HepG2 (cell line): ENCODE data around the gene WDR81. TPM values are rescaled to one million over a fixed set of nuclear protein-coding genes. Genes with fewer than 3 reads are reported as not detected.

ENCODE experiments used
- ATAC-seq: fragments of 200-7000 bp; cut with Tn5 transposase; 3 replicates; pipeline ENCODE4 v1.9.1; 2020; ENCODE audit warnings: mild to moderate bottlenecking, moderate library complexity
- BruUV-seq: library from RNA; stranded (reverse); fragments of 400-500 nt; replicated peaks from 2 replicates; lab custom pipeline; 2021; lab: Mats Ljungman, UMichigan
- CTCF ChIA-PET: fragments of 300-600 bp; formaldehyde crosslinking; extraction: SDS; loops from one replicate; lab custom pipeline; 2021; ENCODE audit warnings: low total read pairs, inconsistent platforms, low intra/inter-chr PET ratio; lab: Yijun Ruan, JAX
- POLR2A ChIA-PET: fragments of 350-600 bp; sonication (Branson Sonifier 250); formaldehyde crosslinking; loops from one replicate; lab custom pipeline; 2020; ENCODE audit warnings: antibody characterized with exemption, inconsistent platforms; lab: Yijun Ruan, JAX
- DNase-seq: peaks from one replicate; pipeline ENCODE4 v3.0.0-alpha.2; 2015; ENCODE audit warnings: low spot score
- FAIRE-seq: peaks from 3 replicates; lab custom pipeline; 2011; peaks lifted over from hg19 to GRCh38; lab: Jason Lieb, UNC
- H2AFZ ChIP-seq: one replicate; pipeline ENCODE4 v1.6.1; 2011; ENCODE audit warnings: low read length, inconsistent platforms
- H3K27ac ChIP-seq: fragments of 300-600 bp; 3 replicates; pipeline ENCODE4 v1.8.0; 2011; ENCODE audit warnings: mixed run types, mild to moderate bottlenecking, mixed read lengths, low read length, inconsistent platforms; ENCODE audit not compliant: insufficient read depth; ENCODE audit errors: extremely low read length
- H3K27me3 ChIP-seq, 2 experiments: fragments of 200-600 bp in 1 of 2; 2 replicates in 1 of 2; 3 replicates in 1 of 2; pipeline versions ENCODE4 v1.6.0 to v1.8.0; 2011; ENCODE audit warnings: low read length in 2 of 2, mild to moderate bottlenecking in 2 of 2, moderate library complexity in 2 of 2, inconsistent platforms in 1 of 2; ENCODE audit not compliant: insufficient read depth in 2 of 2, control insufficient read depth in 1 of 2
- H3K36me3 ChIP-seq, 2 experiments: fragments of 200-600 bp in 1 of 2; replicated peaks in 1 of 2; 2 replicates in 1 of 2; 3 replicates in 1 of 2; pipeline versions ENCODE4 v1.5.1 to v1.8.0; 2011; ENCODE audit warnings: low read length in 2 of 2, inconsistent platforms in 1 of 2; ENCODE audit not compliant: insufficient read depth in 2 of 2, control insufficient read depth in 1 of 2
- H3K4me1 ChIP-seq: 2 replicates; pipeline ENCODE4 v1.5.1; 2012; ENCODE audit warnings: low read length, inconsistent platforms; ENCODE audit not compliant: insufficient read depth
- H3K4me2 ChIP-seq: 2 replicates; pipeline ENCODE4 v1.6.0; 2011; ENCODE audit warnings: low read depth, low read length, inconsistent platforms
- H3K4me3 ChIP-seq, 3 experiments: fragments of 200-600 bp in 1 of 3; sonication (generic), shearing (Covaris generic) in 1 of 3; replicated peaks in 1 of 3; 2 replicates each; pipeline ENCODE4 v1.5.1; 2011 to 2016; ENCODE audit warnings: low read length in 3 of 3, inconsistent platforms in 2 of 3, low read depth in 2 of 3, mild to moderate bottlenecking in 2 of 3, control low read depth in 1 of 3, mixed read lengths in 1 of 3; ENCODE audit not compliant: insufficient read depth in 1 of 3
- H3K79me2 ChIP-seq: one replicate; pipeline ENCODE4 v1.6.1; 2011; ENCODE audit warnings: low read length, inconsistent platforms; ENCODE audit not compliant: insufficient read depth
- H3K9ac ChIP-seq: 2 replicates; pipeline ENCODE4 v1.6.0; 2011; ENCODE audit warnings: mild to moderate bottlenecking, low read depth, low read length, inconsistent platforms; ENCODE audit not compliant: insufficient read depth
- H3K9me3 ChIP-seq: 2 replicates; pipeline ENCODE4 v1.5.1; 2012; ENCODE audit warnings: mild to moderate bottlenecking, low read length
- H4K20me1 ChIP-seq: 2 replicates; pipeline ENCODE4 v1.6.0; 2011; ENCODE audit warnings: inconsistent platforms, mild to moderate bottlenecking, low read length, moderate library complexity; ENCODE audit not compliant: insufficient read depth
- AGO2 ChIP-seq: fragments of 200-400 bp; formaldehyde crosslinking; optimal IDR thresholded peaks from 2 replicates; pipeline ENCODE3; 2017; ENCODE audit warnings: mild to moderate bottlenecking, low read depth, low read length, moderate library complexity
- AHR ChIP-seq: IDR thresholded peaks from 2 replicates; pipeline ENCODE4 v1.6.1; 2018; ENCODE audit warnings: missing genetic modification reagents, missing compliant biosample characterization
- CREM ChIP-seq, 2 experiments: sonication (generic) in 1 of 2; formaldehyde crosslinking in 1 of 2; IDR thresholded peaks; 2 replicates each; pipeline versions ENCODE4 v1.4.0 to v1.6.1; 2016 to 2020; ENCODE audit warnings: antibody characterized with exemption in 1 of 2, mild to moderate bottlenecking in 1 of 2, missing genetic modification reagents in 1 of 2
- HNF1B ChIP-seq: sonication (generic); formaldehyde crosslinking; IDR thresholded peaks from 2 replicates; pipeline ENCODE4 v1.5.1; 2020; ENCODE audit warnings: mild to moderate bottlenecking, moderate library complexity, missing genetic modification reagents
- HNRNPL ChIP-seq: fragments of 200-400 bp; formaldehyde crosslinking; IDR thresholded peaks from 2 replicates; pipeline ENCODE4 v1.6.1; 2017; ENCODE audit warnings: mild to moderate bottlenecking, low read depth, low read length
- MYNN ChIP-seq: sonication (generic); formaldehyde crosslinking; IDR thresholded peaks from 2 replicates; pipeline ENCODE4 v1.4.0; 2020; ENCODE audit warnings: mild to moderate bottlenecking, low read depth, missing genetic modification reagents
- RBFOX2 ChIP-seq: fragments of 200-400 bp; formaldehyde crosslinking; IDR thresholded peaks from 2 replicates; pipeline ENCODE4 v1.6.1; 2017; ENCODE audit warnings: low read depth, mild to moderate bottlenecking, low read length
- ZNF263 ChIP-seq: sonication (generic); formaldehyde crosslinking; IDR thresholded peaks from 2 replicates; pipeline ENCODE4 v1.4.0; 2020; ENCODE audit warnings: missing genetic modification reagents
- ZNF687 ChIP-seq: sonication (generic); formaldehyde crosslinking; IDR thresholded peaks from 2 replicates; pipeline ENCODE4 v1.5.1; 2020; ENCODE audit warnings: mild to moderate bottlenecking, missing genetic modification reagents, moderate library complexity
- whole genome bisulfite sequencing: methylation state at CpG from one replicate; pipeline ENCODE4 v1.1.6; 2017; ENCODE audit warnings: low lambda C conversion rate; 5-methylcytosine and 5-hydroxymethylcytosine counted together
- in situ Hi-C: cut with HindIII; loops from 2 replicates; pipeline ENCODE4 v1.10.0; 2017; ENCODE audit warnings: low pct_unique_long_range_greater_than_20kb; ENCODE audit not compliant: extremely low pct_ligation_motif_present
- intact Hi-C: fragments of 100-400 bp; cut with micrococcal nuclease; formaldehyde crosslinking; loops from one replicate; pipeline ENCODE4 v1.10.0; 2022; ENCODE audit not compliant: unreplicated experiment
- polyA plus RNA-seq, 8 experiments: library from polyadenylated mRNA; depleted of rRNA in 3 of 8; stranded (reverse) in 7 of 8; unstranded in 1 of 8; fragments of >200 nt; fragmentation: Illumina TruSeq in 4 of 8; extraction: Trizol in 4 of 8; gene quantifications; 2 replicates each; pipeline versions ENCODE4 v1.2.1 to v1.2.3, GENCODE V29; 2011 to 2016; ENCODE audit warnings: low read depth in 4 of 8, missing spikeins in 1 of 8, mixed read lengths in 1 of 8; ENCODE audit not compliant: insufficient read depth in 1 of 8
- total RNA-seq, 5 experiments: library from RNA; depleted of rRNA; stranded (reverse); fragments of >200 nt; fragmentation: Illumina TruSeq; extraction: Trizol; gene quantifications; 2 replicates each; pipeline ENCODE4 v1.2.3, GENCODE V29; 2016; ENCODE audit warnings: low read depth in 1 of 5

Gene WDR81
- total and polyA plus RNA-seq, 2 of the 13 experiments (the other 11 are each of a cell fraction or from before 2014, with no cell fraction given) = 9.1 to 16.7 TPM

- TF ChIP-seq ZNF687 (CRISPR knock-in tag) (peak; percentile 51), HNRNPL (0 out of 2 replicates have a peak, but pooled peaks have one; percentile 45), CREM (IDR thresholded peaks at IDR 0.05) (no peak), CREM (CRISPR knock-in tag; IDR thresholded peaks at IDR 0.05) (no peak), HNF1B (no peak)
These were observed 2.8 kb downstream of the WDR81 start (continued) for GRCh38 chr17:1727258-1727789.

- DNase-seq = no peak
- ChIA-PET CTCF (no interaction called here), POLR2A (interaction anchor here (1.2 to 17.5 kb wide), 7 partner anchors 9 to 42 kb away, joined by 6 to 299 read pairs (median 48); partner anchors contain the start of genes SERPINF1 and SERPINF2)
- BruUV-seq = no TSS peak
- Histone ChIP-seq H3K9me3 (no peaks in the 10 kb centered on the region), H3K27me3 (no peaks in the 10 kb centered on the region), H2AFZ (no peak overlapping the region), H3K9ac (no peak overlapping the region), H4K20me1 (no peaks in the 10 kb centered on the region), H3K27ac (no peak overlapping the region), H3K36me3 (peaks cover 0 to 1% of the 10 kb centered on the region in 2 experiments; a peak in 3 of 5 replicates), H3K4me1 (peaks cover 49% of the 10 kb centered on the region), H3K4me3 (no peak overlapping the region), H3K4me2 (no peak overlapping the region), H3K79me2 (peaks cover 23% of the 10 kb centered on the region)
- intact Hi-C loops (no loop called here), in situ Hi-C loops (no loop called here)
- FAIRE-seq = no peak
- 93% methylated on average over 18 of the region's 28 CpGs for WGBS
- TF ChIP-seq MYNN (CRISPR knock-in tag) = no peak
- TF ChIP-seq AGO2 = peak; percentile 71
- peak; percentile 16; the same call in 1 of the 2 replicates for TF ChIP-seq ZNF687 (CRISPR knock-in tag)
- TF ChIP-seq AHR (CRISPR knock-in tag) = no peak
- TF ChIP-seq RBFOX2 = peak; percentile 56
- peak; percentile 74; the same call in 1 of the 2 replicates for TF ChIP-seq ZNF263 (CRISPR knock-in tag)
- ATAC-seq = no peak
These were observed 3.5 kb downstream of the WDR81 start for GRCh38 chr17:1727876-1728630.
